ENCODE measurements around the gene OR2A42.
"Not testable (repeated sequence)": the region's sequence is repeated elsewhere in the genome, so short reads cannot be mapped to it uniquely, and the experiment has no call there.

GRCh38 chr7:144287171-144287784 is 47.9 kb upstream of the OR2A42 start:
- not testable (repeated sequence) for TF ChIP-seq EZH2 (IDR thresholded peaks at IDR 0.05; ENCODE audit: insufficient read depth, poor library complexity, severe bottlenecking); EZH2phosphoT487 (IDR thresholded peaks at IDR 0.05; ENCODE audit: insufficient read depth, low read depth)
